Hepatic stellate cell (primary cell): ENCODE results near the gene CD300LD.

Source experiments
- DNase-seq: peaks from one replicate; pipeline ENCODE4 v3.0.0; 2011; ENCODE audit warnings: low spot score

The CD300LD gene

GRCh38 chr17:74543891-74544760, 48.0 kb downstream of the CD300LD start:
- no peak for DNase-seq

GRCh38 chr17:74543406-74543805, 48.7 kb downstream of the CD300LD start:
- no peak for DNase-seq

- DNase-seq: no peak
Observed at GRCh38 chr17:74542727-74543383, 49.2 kb downstream of the CD300LD start.

GRCh38 chr17:74542166-74542565, 49.9 kb downstream of the CD300LD start:
- no peak for DNase-seq

GRCh38 chr17:74541176-74542111, 50.6 kb downstream of the CD300LD start:
- no peak for DNase-seq

GRCh38 chr17:74539281-74539820, 52.7 kb downstream of the CD300LD start:
- DNase-seq: no peak

- no peak for DNase-seq
Observed at GRCh38 chr17:74536890-74537289, 55.2 kb downstream of the CD300LD start.

- no peak for DNase-seq
Observed at GRCh38 chr17:74532115-74532514, 60.0 kb downstream of the CD300LD start.

GRCh38 chr17:74531231-74531761, 60.8 kb downstream of the CD300LD start, which contains the start of gene CD300LB:
Gene CD300LB (minus strand): TSS chr17:74531475. CDS start chr17:74531350, 125 bp downstream.
- DNase-seq: no peak

GRCh38 chr17:74530831-74531150, 61.3 kb downstream of the CD300LD start:
- DNase-seq: no peak
